ENCODE measurements around the gene TNIK.
"Not testable (repeated sequence)": the region's sequence is repeated elsewhere in the genome, so short reads cannot be mapped to it uniquely, and the experiment has no call there.

Gene TNIK

DNA sequence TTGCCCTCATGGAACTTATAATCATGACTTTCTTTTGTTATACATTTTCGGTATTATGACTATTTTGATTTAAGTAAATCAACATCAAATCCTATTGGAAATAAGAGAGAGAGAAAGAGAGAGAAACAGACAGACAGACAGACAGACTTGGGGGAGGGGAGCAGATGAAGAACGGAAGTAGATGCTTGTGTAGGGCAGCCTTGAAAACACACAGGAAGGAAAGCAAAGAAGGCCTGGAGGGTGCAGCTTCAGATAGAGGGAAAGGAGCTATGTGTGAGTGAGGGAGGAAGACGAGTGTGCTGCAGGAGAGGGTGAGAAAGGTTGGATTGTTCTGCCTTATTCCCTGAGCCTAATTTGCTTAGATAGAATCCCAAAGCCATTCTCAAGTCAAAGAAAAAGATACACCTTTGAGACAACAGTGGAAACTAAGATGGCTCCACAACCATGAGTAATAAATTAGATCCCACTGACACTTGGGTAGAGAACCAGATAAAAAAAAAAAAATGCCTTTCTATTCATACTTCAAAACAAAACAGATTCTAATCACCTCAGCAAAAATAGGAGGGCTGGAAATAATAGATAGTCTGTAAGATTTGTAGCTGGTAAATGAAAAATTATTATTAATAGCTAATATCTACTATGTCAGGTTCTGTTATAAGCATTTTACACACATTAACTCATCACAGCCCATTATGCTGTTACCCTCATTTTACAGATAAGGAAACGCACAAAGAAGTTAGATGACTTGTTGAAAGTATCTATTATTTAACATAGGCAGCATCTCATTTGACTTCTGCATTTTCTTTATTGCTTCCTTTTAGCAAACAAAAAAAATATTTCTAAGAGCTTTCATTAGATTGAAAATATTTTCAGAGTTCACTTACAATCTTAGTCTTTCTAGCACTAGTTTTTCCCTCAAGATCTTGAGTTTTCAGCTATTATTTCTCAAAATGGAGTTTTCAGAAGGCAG lies 214.1 kb downstream of the TNIK start:
- DNase-seq = no peak

DNA sequence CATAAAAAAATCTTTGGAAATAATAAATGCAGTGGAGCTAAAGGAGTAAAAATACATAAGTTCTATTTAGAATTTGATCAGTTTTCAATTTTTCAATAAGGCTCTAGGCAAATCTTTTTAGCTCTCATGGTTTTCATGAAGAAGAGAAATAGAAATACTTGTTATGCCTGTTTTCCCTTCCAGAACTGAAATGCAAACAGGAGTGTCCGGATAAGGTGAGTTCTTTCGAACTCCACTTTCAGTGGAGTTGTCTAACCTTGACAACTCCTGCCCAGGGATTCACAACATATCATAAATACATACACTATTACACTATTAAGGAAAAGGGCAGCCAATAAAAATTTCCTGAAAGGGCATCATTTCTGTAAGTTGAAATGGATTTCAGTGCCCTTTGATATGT lies 217.3 kb downstream of the TNIK start:
- DNase-seq = no peak

DNA sequence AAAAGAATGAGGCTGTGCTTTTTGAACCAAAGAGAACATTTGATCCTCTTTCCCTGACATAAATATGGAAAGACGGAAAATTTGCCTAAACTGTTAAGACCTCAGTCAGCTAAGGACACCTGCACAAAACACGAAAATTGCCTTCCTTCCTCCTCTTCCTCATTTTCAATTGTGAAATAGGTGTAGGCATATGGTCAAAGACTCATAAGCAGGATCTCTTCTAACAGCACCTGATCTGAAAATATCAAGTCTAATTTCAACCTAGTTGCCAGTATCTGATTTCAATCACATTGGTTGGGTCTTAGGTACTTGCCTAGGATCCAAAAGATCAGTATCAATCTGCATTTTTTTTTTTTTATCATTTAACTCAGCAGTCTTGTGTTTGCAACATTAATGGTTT lies 218.0 kb downstream of the TNIK start:
- DNase-seq = no peak

GRCh38 chr3:171241655-171242054 lies 218.6 kb downstream of the TNIK start:
- DNase-seq = not testable (repeated sequence)

DNA sequence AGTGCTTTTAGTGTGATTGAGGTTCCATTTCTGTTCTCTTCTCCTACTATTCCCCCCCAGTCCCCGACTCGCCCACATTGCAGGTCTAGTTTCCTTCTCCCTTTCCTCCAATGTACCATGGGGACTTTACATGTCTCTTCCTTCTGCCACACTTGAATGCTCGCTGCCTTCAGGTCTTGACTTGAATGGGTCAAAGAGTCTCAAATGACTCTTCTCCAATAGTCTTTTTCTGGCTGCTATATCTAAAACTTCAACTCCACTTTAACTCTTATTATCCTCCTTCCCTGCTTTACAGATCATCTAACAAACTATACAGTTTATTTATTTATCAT lies 219.7 kb downstream of the TNIK start:
- DNase-seq = no peak

DNA sequence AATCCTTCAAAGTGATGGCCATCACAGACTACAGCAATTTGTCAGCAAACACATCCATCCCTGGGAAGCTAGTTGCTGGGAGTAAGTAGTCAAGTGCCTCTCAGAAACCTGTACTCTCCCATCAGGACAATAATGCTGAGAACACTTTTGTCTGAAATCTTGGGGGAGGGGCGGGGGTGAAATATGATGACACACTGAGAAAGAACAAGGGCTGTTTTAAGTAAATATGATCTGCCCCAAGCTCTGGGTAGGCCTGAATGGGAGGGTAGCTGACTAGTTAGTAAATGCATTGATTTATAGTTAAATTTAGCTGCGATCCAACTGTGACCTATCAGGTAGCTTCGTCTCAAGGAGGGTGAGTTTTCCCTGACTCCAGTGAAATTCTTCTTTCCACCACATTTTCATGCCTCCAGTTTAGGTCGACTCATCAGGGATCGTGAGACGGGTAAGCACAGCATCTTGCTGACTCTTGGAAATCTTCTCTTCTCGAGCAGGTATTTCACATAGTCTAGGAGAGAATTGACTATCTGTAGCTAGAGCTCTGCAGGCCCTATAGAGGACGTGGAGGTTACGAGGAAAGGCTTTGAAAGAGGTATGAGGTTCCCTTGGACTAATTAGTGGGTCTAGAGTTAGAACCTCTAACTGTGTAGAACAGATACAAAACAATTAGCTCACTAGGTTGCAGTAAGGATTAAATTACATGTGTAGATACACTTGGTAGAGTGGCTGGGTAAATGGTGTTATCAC lies 220.3 kb downstream of the TNIK start:
- no peak for DNase-seq

GRCh38 chr3:171237009-171237385 lies 223.2 kb downstream of the TNIK start:
- DNase-seq = no peak

DNA sequence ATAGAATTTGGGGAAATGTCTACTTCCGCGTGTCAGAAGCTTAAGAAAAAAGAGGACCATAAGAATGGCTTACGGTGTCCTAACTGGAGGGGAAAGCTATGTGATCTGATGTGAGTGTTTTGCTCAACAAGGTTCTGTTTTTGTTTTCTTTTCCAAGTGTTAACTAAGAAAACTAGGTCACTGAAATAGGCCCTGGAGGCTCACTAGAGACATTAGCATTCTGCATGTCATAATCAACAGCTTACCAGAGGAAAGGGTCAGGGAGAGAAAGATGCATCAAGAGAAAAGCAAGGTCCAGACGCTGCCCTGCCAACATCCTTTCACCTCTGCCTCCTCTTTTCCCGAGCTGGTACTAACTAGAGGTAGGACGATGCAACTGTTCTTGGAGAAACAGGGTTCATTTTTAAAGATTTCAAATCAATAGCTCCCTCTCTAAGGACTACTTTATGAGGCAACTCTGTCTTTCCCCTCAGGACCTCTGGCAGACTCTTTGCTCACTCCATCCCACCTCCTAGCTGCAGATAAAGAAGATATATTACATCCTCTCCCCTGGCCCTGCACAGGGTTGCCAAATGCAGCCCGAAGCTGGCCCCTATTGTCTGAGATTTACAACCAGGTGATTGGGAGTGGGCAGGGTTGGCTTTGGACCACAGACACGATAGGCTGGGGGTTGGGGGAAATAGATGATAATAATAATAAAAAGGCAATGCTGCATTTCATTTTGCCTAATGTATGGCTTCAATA lies 223.8 kb downstream of the TNIK start:
- no peak for DNase-seq

- DNase-seq = no peak
Measured at GRCh38 chr3:171234298-171235010, 225.8 kb downstream of the TNIK start.

GRCh38 chr3:171231361-171231760 lies 228.8 kb downstream of the TNIK start:
- DNase-seq = no peak

DNA sequence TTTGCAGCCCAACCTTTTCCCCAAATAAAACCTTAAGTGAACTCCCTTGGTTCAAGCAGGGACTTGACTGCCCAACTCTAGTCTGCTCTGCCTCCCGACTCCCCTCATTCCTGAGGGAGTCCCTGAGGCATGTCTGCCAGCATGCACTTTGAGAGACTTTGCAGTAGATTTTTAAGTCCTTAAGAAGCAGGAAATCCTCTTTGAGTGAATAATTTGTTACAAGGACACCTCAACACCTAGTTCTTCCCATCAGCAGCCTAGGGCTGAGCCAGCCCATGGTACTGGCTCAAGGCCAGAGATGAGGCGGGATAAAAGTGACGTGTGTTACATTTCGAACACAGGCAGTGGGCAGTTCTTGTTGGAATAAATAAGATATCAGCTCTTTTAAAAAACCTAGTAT lies 229.3 kb downstream of the TNIK start:
- DNase-seq = no peak

GRCh38 chr3:171229173-171229572 lies 231.0 kb downstream of the TNIK start:
- DNase-seq = no peak

DNA sequence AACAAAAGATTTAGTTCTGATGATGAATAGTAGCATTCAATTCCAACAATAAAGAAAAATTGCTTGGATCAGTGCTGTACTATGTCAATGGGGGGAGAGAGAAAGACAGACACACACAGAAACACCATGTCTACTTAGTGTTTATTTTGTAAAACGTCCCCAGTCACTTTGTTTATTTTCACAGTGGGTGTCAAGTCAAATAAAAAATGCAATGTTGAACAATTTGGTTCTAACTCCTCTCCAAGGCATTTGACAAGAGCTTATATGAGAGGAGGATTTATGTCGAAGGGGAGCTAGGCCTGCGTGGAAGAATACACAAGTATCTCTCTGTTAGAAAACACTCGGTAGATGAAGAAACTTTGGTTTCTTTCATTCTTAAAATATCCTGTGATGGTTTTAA lies 232.0 kb downstream of the TNIK start:
- no peak for DNase-seq

- DNase-seq = no peak
Measured at GRCh38 chr3:171227828-171228227, 232.4 kb downstream of the TNIK start.

DNA sequence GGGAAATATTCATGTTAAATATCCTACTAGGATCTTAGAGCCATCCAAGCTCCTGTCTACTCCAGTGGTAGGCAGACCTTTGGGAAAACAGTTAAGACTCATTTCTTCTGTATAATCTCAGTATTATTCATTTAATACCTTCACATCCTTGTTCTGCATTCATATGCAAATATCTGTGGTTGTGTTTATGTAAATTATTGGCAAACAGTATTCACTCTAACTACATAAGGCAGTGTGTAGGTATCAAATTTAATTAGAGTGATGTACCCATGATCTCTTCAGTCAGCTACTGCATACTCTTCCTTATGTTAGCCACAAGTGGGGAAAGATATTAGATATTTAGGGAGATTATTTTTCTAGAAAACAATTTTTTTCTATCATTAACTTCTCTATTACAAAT lies 232.8 kb downstream of the TNIK start:
- DNase-seq = no peak

- no peak for DNase-seq
Measured at GRCh38 chr3:171226794-171227193, 233.4 kb downstream of the TNIK start.

- DNase-seq = no peak
Measured at GRCh38 chr3:171225708-171226107, 234.5 kb downstream of the TNIK start.

DNA sequence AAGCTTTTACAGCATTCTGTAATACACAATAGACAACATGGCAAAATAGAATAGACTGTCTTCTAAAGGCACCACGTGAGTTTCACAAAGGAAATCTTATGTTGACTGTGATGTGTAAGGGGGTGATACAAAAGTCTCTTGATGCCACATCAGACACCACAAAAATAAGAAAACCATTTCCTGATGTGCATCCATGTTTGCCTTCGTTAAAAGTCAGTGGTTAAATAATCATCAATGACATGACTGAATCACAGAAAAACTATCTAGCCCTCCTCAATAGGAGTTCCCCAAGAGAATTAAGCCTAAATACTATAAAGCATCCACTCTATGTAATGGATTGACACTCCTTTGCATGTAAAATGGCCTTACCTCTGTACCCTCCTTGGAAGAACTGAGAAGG lies 235.0 kb downstream of the TNIK start:
- no peak for DNase-seq

GRCh38 chr3:171223396-171223795 lies 236.8 kb downstream of the TNIK start:
- no peak for DNase-seq

- DNase-seq = no peak
Measured at GRCh38 chr3:171222995-171223394, 237.2 kb downstream of the TNIK start.

- no peak for DNase-seq
Measured at GRCh38 chr3:171221597-171221996, 238.6 kb downstream of the TNIK start.

DNA sequence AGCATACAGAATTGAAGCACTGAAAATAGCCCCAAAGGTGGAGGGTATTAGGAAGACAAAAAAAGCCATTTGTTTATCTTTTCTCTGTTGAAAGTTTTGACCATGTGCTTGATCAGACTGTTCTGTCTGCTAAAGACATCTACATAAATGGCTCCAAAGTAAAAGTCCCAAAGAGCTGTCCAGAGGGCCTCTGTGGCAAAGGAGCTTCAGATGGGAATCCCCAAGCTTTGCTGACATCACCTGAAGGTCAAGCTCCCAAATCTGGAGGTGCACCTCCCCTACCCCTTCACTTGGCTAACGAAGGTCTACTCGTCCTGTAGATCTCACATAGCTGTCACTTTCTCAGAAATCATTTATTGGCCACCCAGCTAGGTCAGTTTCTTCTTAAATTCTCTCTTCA lies 239.1 kb downstream of the TNIK start:
- no peak for DNase-seq

- no peak for DNase-seq
Measured at GRCh38 chr3:171219258-171219657, 240.9 kb downstream of the TNIK start.

Measured in inflammatory macrophage treated with lipopolysaccharide for 4 hours (primary cell).